Measurements from ENCODE around the gene CMTM4.
"Not testable (repeated sequence)": the region's sequence is repeated elsewhere in the genome, so short reads cannot be mapped to it uniquely, and the experiment has no call there.

CMTM4 gene

DNA sequence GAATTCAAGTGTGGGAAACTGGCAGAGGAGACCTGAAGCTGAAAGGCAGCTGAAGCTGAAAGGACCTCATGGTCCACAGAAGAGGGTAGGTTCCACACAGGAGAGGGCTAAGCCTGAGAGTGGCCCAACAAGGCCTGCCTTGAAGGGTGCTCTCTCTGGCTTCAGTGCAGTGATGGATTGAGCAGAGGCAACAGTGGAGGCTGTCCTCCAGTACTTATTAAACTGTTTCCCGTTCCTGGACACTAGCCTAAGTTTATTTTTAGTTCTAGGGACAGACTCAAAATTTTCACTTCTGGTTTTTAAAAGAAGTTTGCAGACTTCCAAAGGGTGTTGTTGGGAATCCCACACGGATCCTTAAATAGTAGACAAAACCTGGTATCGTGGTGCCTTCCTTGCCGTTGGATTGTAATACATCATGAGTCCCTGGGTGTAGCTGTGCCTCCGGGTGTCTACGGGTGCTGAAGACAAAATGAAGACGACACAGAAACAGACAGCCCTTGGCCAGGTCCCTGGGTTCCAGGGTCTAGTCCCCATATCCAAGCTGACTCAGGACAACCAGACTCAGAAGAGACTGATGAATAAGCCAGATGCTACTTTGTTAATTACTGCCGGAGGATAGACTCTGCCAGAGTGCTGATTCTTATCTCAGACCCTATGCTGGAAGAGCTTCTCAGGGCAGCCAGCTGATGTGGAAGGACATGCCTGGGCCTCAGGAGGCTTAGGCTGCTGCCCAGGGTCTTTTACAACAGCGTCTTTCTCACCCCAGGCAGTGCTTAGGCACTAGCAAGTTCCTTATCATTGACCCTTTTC lies 7.1 kb upstream of the CMTM4 start:
- peak; percentile 96 for DNase-seq

DNA sequence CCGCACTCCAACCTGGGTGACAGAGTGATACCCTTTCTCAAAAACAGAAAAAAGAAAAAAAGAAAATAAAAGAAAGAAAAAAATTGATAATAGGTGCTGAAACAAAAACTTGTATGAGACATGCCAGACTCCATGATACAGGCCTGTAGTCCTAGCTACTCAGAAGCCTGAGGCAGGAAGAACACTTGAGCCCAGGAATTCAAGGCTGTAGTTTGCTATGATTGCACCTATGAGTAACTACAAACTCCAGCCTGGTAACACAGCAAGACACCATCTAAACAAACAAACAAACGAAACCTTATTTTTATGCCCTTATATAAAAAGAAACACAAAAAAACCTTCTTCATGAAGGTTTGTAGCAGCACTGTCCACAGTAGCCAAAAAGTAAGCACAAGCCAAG lies 5.0 kb upstream of the CMTM4 start:
- no peak for DNase-seq

DNA sequence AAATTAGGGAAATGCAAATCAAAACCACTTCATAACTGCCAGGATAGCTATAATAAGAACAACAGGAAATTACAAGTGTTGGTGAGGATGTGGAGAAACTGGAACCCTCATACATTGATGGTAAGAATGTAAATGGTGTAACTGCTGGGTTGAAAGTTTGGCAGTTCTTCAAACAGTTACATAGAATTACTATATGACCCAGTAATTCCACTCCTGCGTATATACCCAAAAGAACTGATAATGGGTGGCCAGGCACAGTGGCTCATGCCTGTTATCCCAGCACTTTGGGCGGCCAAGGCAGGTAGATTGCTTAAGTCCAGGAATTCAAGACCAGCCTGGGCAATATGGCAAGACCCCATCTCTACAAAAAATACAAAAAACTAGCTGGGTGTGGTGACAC lies 4.5 kb upstream of the CMTM4 start:
- DNase-seq, result no peak

DNA sequence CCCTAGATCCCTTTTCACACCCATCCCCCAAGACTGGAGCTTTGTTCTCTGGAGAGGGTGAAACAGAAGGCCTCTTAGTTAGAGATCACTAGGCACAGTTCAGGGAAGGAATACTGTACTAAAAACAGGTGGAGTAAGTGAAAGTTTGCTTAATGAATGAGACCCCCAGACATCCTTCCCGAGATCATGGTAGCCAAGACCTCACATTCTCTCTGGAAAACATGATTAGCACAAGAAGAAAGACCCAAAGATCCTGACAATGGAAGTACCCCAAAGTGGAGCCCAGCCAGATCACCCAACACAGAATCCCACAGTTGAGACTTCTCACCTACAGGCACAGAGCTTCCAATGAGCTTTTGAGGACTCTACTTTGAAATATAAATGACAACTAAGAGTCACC lies 3.4 kb upstream of the CMTM4 start:
- no peak for DNase-seq

DNA sequence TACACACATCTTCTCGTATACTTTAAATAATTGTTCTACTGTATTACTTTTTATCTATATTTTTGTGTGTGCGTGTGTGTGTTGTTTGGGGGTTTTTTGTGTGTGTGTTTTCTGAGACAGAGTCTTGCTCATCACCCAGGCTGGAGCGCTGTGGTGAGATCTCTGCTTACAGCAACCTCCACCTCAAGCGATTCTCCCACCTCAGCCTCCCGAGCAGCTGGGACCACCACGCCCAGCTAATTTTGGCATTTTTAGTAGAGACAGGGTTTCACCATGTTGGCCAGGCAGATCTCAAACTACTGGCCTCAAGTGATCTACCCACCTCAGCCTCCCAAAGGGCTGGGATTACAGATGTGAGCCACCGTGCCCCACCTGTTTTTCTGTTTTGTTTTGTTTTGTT lies 1.5 kb upstream of the CMTM4 start:
- DNase-seq, result no peak

DNA sequence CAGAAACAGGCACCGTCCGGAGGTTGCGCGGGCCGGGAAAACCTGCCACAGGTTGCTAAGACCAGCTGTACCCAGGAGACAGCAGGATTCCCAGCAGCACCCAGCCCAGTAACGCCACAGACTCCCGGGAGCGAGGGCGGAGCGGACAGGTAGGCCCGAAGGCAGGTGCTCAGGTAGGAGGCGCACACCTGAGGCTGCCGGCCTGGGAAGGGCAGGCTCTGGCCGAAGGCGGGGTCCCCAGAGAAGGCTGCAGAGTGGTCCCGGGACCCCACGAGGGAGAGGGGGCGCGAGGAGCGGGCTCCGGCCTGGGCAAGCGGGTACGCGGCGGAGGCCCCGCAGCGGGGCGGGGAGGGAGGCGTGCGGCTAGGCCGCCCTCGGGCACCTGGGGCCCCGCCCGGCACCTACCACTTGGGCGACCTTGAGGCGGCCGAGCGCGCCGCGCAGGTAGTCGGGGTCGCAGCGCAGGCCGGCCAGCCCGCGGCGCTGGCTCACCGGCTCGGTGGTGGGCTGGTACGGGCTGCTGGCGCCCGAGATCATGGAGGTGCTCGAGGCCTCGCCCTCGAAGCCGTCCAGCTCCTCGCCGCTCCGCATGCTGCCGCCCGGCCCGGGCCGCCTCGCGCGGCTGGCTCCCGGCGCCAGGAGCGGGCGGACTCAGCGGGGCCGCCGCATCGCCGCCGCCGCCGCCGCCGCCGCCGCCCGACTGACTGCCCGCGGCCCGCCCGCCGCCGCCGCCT lies 441 bp downstream of the CMTM4 start:
- DNase-seq, result peak; percentile 74

DNA sequence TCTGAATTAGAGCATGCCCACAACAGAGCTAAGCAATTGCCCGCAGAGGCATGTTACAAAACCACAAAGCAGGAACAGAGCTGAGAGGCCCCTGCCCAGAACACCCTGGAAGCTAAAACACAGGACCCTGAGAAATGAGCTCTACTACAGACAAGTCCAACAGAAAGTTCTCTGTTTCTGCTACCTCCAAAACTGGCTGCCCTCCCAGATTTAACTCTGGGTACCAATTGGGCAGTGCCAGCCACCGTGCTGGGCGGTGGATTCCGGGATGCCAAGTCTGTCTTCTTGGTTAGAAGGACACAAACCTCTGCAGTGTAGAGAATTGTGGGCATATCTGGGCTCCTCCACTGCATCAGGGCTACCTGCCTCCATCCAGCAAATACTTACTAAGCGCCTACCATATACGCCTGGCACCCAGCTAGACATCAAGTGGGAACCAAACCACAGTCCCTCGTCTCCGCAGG lies 1.0 kb downstream of the CMTM4 start:
- DNase-seq, result no peak

DNA sequence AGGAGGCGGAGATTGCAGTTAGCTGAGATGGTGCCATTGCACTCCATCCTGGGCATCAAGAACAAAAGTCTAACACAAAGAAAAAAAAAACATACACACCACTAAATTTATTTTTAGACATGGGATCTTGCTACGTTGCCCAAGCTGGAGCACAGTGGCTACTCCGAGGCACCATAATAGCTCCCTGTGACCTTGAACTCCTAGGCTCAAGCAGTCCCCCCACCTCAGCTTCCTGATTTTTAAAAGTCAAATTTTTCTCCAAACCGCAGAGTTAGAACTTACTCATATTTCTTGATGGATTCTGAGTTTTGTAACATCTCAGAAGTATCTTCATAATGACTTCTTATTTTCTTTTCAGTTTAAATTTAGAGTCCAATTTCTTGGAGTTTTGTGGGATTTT lies 3.4 kb downstream of the CMTM4 start:
- no peak for DNase-seq

DNA sequence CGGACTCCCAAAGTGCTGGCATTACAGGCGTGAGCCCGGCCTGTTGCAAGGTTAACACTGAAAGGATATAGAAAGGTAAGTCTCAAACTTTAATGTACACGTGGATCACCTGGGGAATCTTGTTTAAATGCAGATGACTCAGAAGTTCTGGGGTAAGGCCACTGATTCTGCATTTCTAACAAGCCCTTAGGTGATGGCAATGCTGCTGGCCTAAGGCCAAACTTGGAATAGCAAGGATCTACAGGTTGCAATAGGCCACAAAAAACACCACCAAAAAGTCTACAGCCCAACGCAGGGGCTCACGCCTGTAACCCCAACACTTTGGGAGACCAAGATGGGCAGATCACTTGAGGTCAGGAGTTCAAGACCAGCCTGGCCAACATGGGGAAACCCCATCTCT lies 4.2 kb downstream of the CMTM4 start:
- DNase-seq, result peak; percentile 39

DNA sequence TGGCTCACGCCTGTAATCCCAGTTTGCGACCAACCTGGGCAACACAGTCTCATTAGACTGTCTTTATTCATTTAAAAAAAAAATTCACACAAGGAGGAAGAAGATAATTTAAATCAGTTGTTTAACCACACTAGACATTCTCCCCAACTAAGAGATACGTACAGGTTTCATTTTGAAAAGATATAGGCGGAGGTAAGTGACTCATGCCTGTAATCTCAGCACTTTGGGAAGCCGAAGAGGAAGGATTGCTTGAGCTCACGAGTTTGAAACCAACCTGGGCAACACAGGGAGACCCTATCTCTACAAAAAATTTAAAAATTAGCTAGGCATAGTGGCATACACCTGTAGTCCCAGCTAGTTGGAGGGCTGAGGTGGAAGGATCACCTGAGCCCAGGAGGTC lies 5.3 kb downstream of the CMTM4 start:
- DNase-seq, result no peak

DNA sequence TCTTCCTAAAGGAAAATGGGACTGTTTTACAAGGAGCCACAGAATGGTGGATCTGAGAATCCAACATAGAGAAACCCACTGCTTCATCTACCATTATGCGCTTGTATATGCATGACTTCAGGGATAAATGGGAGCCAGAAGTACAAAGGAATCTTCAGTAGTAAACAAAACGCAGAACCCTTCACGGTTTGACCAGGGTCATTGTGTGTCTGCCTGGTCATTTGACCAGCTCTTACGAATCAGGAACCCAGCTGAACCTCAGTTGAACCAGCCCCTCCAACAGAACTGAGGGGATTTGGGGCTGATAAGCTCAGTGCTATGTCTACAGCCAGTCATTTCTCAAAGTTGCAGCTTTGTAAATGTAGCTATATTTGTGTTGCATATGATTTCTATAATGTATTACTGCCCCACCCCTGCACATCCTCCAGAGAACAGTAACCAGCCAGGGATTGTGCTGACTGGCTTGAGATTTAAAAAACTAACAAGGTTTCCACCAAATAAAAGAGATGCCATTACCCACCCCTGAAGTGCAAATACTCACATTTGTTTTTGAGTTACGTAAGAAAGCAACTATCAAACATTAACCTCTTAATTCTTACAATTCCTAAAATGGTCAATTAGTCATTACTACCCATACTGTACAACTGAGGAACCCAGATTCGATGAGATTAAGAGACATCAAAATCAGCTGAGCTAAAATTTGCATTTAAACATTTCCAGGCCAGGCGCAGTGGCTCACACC lies 6.3 kb downstream of the CMTM4 start:
- peak; percentile 13 for DNase-seq

DNA sequence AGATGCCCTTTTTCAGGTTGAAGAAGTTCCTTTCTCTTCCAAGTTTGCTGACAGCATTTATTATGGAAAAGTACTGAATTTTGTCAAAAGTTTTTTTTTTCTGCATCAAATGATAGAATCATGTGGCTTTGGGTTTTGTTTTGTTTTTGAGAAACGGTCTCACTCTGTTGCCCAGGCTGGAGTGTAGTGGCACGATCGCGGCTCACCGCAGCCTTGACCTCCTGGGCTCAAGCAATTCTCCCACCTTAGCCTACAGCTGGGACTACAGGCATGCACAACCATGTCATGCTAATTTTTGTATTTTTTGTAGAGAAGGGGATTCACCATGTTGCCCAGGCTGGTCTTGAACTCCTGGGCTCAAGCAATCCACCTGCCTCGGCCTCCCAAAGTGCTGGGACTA lies 7.3 kb downstream of the CMTM4 start:
- DNase-seq, result no peak

DNA sequence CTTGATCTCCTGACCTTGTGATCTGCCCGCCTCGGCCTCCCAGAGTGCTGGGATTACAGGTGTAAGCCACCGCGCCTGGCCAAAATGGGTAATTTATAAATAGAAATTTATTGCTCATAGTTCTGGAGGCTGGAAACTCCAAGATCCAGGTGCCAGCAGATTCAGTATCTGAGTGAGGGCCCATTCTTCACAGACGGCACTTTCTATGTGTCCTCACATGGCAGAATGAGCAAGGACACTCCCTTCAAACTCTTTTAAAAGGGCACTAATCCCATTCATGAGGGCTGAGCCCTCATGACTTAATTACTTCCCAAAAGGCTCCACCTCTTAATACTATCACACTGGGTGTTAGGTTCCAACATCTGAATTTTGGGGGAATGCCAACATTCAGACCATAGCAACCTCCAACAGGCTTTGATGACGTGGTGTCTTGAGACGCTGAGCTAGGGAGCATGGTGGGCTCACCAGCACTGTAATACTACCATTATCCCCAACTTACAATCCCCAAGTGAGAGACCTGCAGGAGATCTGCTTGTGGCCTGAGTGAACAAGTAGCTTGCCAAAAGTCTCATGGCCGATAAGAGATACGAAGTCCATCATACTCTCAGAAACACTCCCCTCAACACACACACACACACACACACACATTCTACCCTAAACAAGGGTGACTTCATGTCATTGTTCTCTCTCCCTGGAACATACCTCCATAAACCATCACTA lies 8.5 kb downstream of the CMTM4 start:
- no peak for DNase-seq

DNA sequence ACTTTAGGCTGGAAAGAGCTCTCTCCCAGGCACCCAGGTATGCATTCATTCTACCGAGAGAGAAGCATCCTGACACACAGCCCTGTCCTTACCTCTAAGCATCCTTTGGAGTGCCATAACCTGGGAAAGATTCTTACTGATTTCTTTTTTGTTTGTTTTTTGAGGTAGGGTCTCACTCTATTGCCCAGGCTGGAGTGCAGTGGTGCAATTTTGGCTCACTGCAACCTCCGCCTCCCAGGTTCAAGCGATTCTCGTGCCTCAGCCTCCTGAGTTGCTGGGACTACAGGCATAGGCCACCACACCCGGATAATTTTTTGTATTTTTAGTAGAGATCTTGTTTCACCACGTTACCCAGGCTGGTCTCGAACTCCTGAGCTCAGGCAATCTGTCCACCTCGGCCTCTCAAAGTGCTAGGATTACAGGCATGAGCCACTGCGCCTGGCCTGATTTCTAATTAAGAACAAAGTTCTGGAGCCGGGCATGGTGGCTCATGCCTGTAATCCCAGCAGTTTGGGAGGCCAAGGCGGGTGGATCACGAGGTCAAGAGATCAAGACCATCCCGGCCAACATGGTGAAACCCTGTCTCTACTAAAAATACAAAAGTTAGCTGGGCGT lies 10.9 kb downstream of the CMTM4 start:
- not testable (repeated sequence) for DNase-seq

DNA sequence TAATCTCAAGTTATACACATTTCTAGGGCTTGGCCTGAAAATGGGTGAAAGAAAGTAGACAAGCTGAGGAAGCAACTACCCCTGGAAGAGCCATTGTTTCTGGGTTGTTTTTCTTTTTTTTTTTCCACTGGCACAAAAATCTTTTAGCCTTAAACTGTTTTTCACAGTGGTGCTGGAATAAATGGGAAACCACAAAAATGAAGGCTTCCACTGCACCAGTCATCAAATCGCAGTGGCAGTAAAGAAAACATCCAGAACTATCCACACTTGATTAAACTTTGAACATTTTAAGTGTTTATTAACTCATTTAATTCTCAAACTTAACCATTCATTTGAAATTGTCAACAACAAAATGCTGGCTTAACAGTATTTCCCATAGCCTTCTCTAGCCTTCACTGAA lies 14.3 kb downstream of the CMTM4 start:
- DNase-seq, result no peak

DNA sequence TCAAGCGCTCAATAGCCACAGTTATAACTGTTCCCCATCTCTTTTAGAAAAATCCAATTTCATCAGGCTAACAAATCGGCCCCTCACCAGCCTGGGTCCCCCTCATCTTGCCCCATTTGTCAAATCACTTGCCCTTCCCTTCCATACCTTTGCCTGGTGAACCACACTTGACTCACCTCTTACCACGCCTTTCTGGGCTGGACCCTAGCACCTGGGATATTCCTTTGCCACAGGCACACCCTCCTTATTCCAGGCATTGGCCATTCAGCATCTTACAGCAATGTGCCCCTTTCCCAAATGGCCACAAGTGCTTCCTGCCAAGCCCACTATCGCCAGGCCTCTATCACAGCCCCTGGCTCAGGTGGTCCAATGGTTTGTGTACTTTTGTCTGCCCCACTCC lies 14.9 kb downstream of the CMTM4 start:
- peak; percentile 22 for DNase-seq

DNA sequence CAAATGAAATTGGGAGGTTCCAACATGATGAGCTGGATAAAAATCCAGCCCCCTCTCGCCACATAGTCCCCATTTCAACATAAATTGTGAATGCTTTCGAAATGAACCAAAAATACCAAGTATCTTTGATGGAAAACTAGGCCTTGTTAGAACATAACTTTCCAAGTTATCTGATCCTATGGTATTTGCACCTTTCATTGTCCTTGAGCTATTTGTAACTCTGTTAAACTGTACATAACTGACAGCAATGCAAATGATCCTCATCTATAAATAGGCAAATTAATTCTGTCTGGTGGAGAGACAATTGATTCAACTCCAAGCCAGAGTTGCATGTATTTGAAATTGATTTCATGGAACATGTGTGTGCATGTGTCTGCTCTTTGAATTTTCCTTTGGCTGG lies 18.2 kb downstream of the CMTM4 start:
- DNase-seq, result no peak

DNA sequence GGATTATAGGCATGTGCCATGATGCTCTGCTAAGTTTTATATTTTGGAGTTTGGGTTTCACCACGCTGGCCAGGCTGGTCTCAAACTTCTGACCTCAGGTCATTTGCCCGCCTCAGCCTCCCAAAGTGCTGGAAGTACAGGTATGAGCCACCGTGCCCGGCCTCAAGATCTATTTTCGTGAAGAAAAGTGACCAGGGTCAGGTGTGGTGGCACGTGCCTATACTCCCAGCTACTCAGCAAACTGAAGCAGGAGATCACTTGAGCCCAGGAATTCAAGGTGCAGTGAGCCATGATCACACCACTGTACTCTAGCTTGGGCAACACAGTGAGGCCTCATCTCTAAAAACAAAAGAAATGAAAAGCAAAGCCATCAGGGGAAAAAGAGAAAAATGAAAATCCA lies 18.7 kb downstream of the CMTM4 start:
- peak; percentile 10 for DNase-seq

DNA sequence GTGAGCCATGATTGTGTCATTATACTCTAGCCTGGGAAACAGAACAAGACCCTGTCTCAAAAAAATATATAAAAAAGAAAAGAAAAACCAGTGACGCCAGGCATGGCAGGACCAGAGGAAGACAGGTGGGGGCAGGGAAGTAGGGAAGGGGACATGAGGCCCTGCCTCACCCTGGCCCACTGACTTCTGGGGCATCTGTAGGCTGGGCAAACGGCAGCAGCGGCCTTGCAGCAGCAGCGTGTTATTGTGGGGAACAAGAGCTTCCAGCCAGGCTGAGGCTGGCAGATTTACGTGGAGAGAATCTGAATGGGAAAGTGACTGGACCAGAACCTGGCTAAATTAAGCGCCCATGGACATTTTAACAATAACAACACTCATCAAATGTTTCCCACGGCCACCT lies 19.4 kb downstream of the CMTM4 start:
- no peak for DNase-seq

DNA sequence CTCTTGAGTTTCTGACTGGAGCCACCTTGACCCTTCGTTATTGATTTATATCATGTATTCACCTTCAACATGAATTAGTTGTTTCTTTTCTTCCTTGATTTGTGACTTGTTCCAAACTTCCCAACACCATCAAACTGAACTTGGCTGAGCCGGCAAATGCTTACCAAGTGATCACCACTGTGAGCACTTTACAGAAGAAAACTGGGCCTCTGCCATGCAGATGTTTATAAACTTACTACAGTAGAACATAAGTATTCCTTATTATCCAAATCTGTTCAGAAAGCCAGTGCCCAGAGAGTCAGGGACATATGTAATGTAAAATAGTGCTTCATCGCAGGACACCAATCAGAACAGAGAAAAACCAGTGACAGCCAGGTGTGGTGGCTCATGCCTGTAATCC lies 19.9 kb downstream of the CMTM4 start:
- no peak for DNase-seq

DNA sequence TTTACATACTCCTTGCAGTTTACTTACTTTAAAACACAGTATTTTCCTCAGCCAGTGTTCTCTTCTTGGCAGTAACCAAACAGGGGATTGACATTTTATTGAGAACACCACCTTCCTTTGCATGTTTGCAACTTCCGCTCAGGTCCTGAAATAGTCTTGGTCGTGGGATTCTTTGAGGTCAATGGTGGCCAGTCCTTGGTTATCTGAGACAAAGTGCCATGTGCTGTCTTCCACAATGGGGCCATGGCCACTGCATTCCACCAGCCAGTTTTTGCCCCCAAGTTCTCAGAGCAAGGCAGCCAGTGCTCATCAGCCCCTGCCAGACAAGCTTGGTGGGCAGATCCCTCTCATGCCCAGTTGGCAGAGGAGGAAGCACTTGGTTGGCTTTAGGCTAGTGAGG lies 22.9 kb downstream of the CMTM4 start:
- DNase-seq, result peak; percentile 25

DNA sequence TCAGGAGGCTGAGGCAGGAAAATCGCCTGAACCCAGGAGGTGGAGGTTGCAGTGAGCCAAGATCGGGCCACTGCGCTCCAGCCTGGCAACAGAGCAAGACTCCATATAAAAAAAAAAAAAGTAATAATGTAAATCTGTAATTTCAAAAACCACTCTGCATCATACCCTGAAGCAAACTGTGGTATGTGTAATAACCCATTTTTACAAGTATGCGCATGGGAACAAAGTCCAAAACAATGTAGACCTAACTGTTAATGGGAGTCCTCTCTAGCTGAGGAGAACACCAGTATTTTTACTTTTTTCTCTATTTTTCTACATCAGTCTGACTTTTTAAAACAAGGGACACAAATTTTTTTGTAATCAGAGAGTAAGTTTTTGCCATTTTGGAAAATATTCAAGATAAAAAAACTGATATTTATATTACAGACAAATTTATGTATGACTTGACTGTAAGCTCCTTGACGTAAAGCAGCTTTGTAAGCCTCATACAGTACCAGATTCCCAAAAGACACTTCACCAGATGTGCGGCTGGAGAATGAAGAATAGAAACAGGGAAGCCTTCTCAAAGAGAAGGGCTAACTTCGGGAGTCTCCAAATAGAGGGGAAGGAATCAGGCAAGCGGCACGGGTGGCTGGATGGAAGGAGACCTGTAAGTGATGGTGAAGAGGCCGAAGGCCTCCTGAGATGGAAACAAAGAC lies 25.7 kb downstream of the CMTM4 start:
- DNase-seq, result no peak

Data from islet precursor cell (in vitro differentiated cells).